DOHH2 (cell line): ENCODE data around the gene CEACAM20.

ENCODE experiments used
- H3F3A ChIP-seq: fragments of 200-600 bp; sonication (generic), shearing (Covaris generic); 2 replicates; pipeline ENCODE4 v1.6.0; 2016; ENCODE audit warnings: antibody characterized with exemption, mild to moderate bottlenecking; ENCODE audit not compliant: control insufficient read depth, insufficient read depth
- H3K27ac ChIP-seq: fragments of 200-600 bp; sonication (generic); 2 replicates; pipeline ENCODE4 v1.5.1; 2014; ENCODE audit warnings: low read depth, mild to moderate bottlenecking, low read length, moderate library complexity
- H3K27me3 ChIP-seq: fragments of 200-600 bp; sonication (generic); 2 replicates; pipeline ENCODE4 v1.6.1; 2014; ENCODE audit warnings: mild to moderate bottlenecking, low read length, mixed read lengths; ENCODE audit not compliant: control insufficient read depth
- H3K36me3 ChIP-seq: fragments of 200-600 bp; sonication (generic); 2 replicates; pipeline ENCODE4 v1.6.1; 2014; ENCODE audit warnings: mild to moderate bottlenecking, low read length, moderate library complexity, mixed read lengths; ENCODE audit not compliant: control insufficient read depth
- H3K4me1 ChIP-seq: fragments of 200-600 bp; sonication (generic); 2 replicates; pipeline ENCODE4 v1.6.1; 2014; ENCODE audit warnings: mild to moderate bottlenecking, low read length, mixed read lengths; ENCODE audit not compliant: control insufficient read depth
- H3K4me2 ChIP-seq: fragments of 200-600 bp; sonication (generic); 2 replicates; pipeline ENCODE4 v1.6.0; 2014; ENCODE audit warnings: mild to moderate bottlenecking, low read length, moderate library complexity
- H3K4me3 ChIP-seq: fragments of 200-600 bp; sonication (generic); 2 replicates; pipeline ENCODE4 v1.5.1; 2014; ENCODE audit warnings: mild to moderate bottlenecking, low read length, mixed read lengths
- H3K79me2 ChIP-seq: fragments of 200-600 bp; sonication (generic); 2 replicates; pipeline ENCODE4 v1.6.1; 2014; ENCODE audit warnings: mild to moderate bottlenecking, low read length, mixed read lengths; ENCODE audit not compliant: control insufficient read depth
- H3K9me2 ChIP-seq: fragments of 200-600 bp; sonication (generic); replicated peaks from 2 replicates; pipeline ENCODE4 v1.6.1; 2014; ENCODE audit warnings: mild to moderate bottlenecking, low read length, mixed read lengths; ENCODE audit not compliant: control insufficient read depth
- H3K9me3 ChIP-seq: fragments of 200-600 bp; sonication (generic); 2 replicates; pipeline ENCODE4 v1.6.1; 2014; ENCODE audit warnings: antibody characterized with exemption, low read length, mixed read lengths; ENCODE audit not compliant: control insufficient read depth, insufficient read depth
- H4K20me1 ChIP-seq: fragments of 200-600 bp; sonication (generic); 2 replicates; pipeline ENCODE4 v1.6.0; 2014; ENCODE audit warnings: low read depth, mild to moderate bottlenecking, antibody characterized with exemption, low read length, moderate library complexity; ENCODE audit not compliant: control insufficient read depth, insufficient read depth
- EZH2phosphoT487 ChIP-seq: fragments of 200-600 bp; sonication (generic); IDR thresholded peaks from 2 replicates; pipeline ENCODE4 v1.6.1; 2017; ENCODE audit warnings: borderline replicate concordance, mild to moderate bottlenecking, antibody characterized with exemption, low read length, moderate library complexity, mixed read lengths
- TF ChIP-seq, protein P1 (sequence below): fragments of 200-600 bp; sonication (generic); IDR thresholded peaks from one replicate; pipeline ENCODE4 v1.5.1; 2014; ENCODE audit warnings: antibody characterized with exemption, mild to moderate bottlenecking, low read depth, low read length; ENCODE audit not compliant: poor library complexity, severe bottlenecking

CEACAM20 gene

DNA sequence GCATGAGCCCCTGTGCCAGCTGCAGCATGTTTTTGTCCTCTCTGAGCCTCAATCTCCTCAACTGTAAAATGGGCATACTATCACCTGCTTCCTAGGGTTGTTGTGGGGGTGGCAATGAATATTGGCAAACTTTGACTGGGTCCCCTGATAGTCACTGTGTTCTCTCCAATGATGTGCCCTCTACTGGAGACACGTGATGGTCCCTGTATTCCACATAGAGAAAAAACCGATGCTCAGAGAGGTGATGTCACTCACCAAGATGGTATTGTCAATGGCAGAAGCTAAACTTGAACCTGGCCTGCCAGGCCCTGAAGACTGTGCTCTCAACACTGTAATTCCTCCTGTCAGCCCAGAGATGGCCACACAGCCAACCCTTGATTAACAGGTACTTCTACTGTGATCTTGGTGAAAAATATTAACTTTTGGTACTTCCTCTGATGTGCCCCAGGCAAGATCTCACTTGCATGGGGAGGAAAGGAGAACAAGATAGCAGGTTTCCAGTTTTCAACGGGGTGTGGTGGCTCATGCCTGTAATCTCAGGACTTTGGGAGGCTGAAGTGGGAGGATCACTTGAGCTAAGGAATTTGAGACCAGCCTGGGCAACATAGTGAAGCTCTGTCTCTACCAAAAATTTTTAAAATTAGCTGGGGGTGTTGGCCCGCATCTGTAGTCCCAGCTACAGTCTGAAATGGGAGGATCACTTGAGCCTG lies 3.6 kb downstream of the CEACAM20 start:
- Histone ChIP-seq H3K36me3 (no peaks in the 10 kb centered on the region), H3K9me2 (no peaks in the 10 kb centered on the region), H3K79me2 (no peaks in the 10 kb centered on the region), H3K4me1 (no peaks in the 10 kb centered on the region), H3K27me3 (no peaks in the 10 kb centered on the region), H3K9me3 (no peaks in the 10 kb centered on the region; the same call in 1 of the 2 replicates), H3K4me3 (no peak overlapping the region), H3K4me2 (no peak overlapping the region), H3K27ac (no peak overlapping the region), H3F3A (no peaks in the 10 kb centered on the region), H4K20me1 (no peaks in the 10 kb centered on the region)
- TF ChIP-seq, protein P1, sequence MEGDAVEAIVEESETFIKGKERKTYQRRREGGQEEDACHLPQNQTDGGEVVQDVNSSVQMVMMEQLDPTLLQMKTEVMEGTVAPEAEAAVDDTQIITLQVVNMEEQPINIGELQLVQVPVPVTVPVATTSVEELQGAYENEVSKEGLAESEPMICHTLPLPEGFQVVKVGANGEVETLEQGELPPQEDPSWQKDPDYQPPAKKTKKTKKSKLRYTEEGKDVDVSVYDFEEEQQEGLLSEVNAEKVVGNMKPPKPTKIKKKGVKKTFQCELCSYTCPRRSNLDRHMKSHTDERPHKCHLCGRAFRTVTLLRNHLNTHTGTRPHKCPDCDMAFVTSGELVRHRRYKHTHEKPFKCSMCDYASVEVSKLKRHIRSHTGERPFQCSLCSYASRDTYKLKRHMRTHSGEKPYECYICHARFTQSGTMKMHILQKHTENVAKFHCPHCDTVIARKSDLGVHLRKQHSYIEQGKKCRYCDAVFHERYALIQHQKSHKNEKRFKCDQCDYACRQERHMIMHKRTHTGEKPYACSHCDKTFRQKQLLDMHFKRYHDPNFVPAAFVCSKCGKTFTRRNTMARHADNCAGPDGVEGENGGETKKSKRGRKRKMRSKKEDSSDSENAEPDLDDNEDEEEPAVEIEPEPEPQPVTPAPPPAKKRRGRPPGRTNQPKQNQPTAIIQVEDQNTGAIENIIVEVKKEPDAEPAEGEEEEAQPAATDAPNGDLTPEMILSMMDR = no peak
- TF ChIP-seq EZH2phosphoT487 = no peak

DNA sequence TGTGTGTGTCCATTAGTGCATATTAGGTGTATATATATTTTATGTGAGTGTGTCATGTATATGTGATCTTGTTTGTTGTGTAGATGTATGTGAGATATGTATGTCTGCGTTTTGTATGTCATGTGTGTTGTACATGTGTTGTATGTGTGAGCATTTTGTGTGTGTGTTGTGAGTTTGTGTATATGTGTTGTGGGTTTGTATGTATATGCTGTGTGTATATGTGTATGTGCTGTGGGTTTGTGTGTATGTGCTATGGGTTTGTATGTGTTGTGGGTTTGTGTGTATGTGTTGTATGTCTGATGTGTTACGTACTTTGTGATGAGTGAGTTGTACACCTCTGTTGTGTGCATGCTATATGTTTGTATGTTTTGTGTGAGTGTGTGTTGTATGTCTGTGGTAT lies 8.1 kb downstream of the CEACAM20 start:
- Histone ChIP-seq H3K36me3 (no peaks in the 10 kb centered on the region), H3K9me3 (peaks cover 10% of the 10 kb centered on the region; the same call in 1 of the 2 replicates), H3K9me2 (no peaks in the 10 kb centered on the region), H3K27ac (no peak overlapping the region), H3K27me3 (no peaks in the 10 kb centered on the region), H3K4me3 (no peak overlapping the region), H3K4me1 (no peaks in the 10 kb centered on the region), H3F3A (no peaks in the 10 kb centered on the region), H3K79me2 (no peaks in the 10 kb centered on the region), H3K4me2 (no peak overlapping the region), H4K20me1 (no peaks in the 10 kb centered on the region)
- TF ChIP-seq, protein P1 = no peak
- no peak for TF ChIP-seq EZH2phosphoT487

DNA sequence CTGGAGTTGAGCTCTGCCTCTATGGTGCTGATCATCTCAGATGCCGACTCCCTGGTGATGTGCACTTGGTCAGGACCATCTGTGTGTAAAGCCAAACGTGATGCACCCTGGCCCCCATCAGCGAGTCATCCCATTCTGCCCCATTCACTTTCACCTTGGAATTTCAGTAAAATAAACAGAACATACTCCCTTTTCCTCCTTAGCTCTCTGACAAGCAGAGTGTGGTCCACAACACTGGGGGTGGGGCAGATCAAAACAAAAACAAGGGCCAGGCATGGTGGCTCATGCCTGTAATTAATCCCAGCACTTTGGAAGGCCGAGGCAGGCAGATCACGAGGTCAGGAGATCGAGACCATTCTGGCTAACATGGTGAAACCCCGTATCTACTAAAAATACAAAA lies 12.3 kb downstream of the CEACAM20 start:
- H3K9me2 ChIP-seq = no peaks in the 10 kb centered on the region
- H3K9me3 ChIP-seq = peaks cover 14% of the 10 kb centered on the region; the same call in 1 of the 2 replicates
- no peaks in the 10 kb centered on the region for H4K20me1 ChIP-seq

More for the DNA sequence above, 12.3 kb downstream of the CEACAM20 start:
- Histone ChIP-seq H3K27me3 (no peaks in the 10 kb centered on the region), H3K4me2 (no peak overlapping the region), H3F3A (no peaks in the 10 kb centered on the region), H3K36me3 (no peaks in the 10 kb centered on the region), H3K79me2 (no peaks in the 10 kb centered on the region), H3K4me3 (no peak overlapping the region), H3K27ac (no peak overlapping the region), H3K4me1 (no peaks in the 10 kb centered on the region)
- TF ChIP-seq, protein P1 = no peak
- no peak for TF ChIP-seq EZH2phosphoT487
